Activated CD4-positive, alpha-beta T cell treated with anti-CD3 and anti-CD28 coated beads, Interleukin-2, amount 10 ng/mL, durations not matched to agents 24 days and 14 days (primary cell): ENCODE measurements around the gene RYR1. TPM values are rescaled to one million over a fixed set of nuclear protein-coding genes. Genes with fewer than 3 reads are reported as not detected.
A peak's percentile ranks its signal among the peaks of the same experiment; 100 is the strongest.
"Not testable (repeated sequence)": the region's sequence is repeated elsewhere in the genome, so short reads cannot be mapped to it uniquely, and the experiment has no call there.

ENCODE experiments used
- DNase-seq: peaks from one replicate; pipeline ENCODE4 v3.0.0; 2022
- H3K27ac Mint-ChIP-seq: one replicate; pipeline ENCODE4 v1.8.0; 2022; ENCODE audit warnings: mild to moderate bottlenecking, mixed read lengths
- H3K27me3 Mint-ChIP-seq: one replicate; pipeline ENCODE4 v1.8.0; 2022; ENCODE audit warnings: mixed read lengths
- H3K36me3 Mint-ChIP-seq: one replicate; pipeline ENCODE4 v1.8.0; 2022; ENCODE audit warnings: low read depth, mild to moderate bottlenecking, mixed read lengths
- H3K4me1 Mint-ChIP-seq: one replicate; pipeline ENCODE4 v1.8.0; 2021; ENCODE audit warnings: mixed read lengths
- H3K4me3 Mint-ChIP-seq: one replicate; pipeline ENCODE4 v1.8.0; 2022; ENCODE audit warnings: mild to moderate bottlenecking, moderate library complexity, mixed read lengths
- H3K9me3 Mint-ChIP-seq: one replicate; pipeline ENCODE4 v1.8.0; 2021; ENCODE audit warnings: mixed read lengths
- intact Hi-C: fragments of 100-400 bp; cut with micrococcal nuclease; formaldehyde crosslinking; loops from one replicate; pipeline ENCODE4 v1.15.1; 2023
- total RNA-seq: library from RNA; stranded (reverse); gene quantifications from 2 replicates; pipeline ENCODE4 v1.2.3, GENCODE V29; 2022

Gene RYR1
- total RNA-seq, 1 donor from 2014 or later: 4.0 TPM

- H3K4me3 Mint-ChIP-seq, H3K9me3 Mint-ChIP-seq, DNase-seq, H3K27me3 Mint-ChIP-seq, H3K4me1 Mint-ChIP-seq, H3K27ac Mint-ChIP-seq, intact Hi-C loops: not testable (repeated sequence)
- peaks cover 40% of the 10 kb centered on the region for H3K36me3 Mint-ChIP-seq
Measured at GRCh38 chr19:38602856-38603255, 169.4 kb downstream of the RYR1 start.

GRCh38 chr19:38606131-38606530 lies 172.6 kb downstream of the RYR1 start:
- Mint-ChIP-seq H3K27ac (no peak overlapping the region), H3K4me3 (no peak overlapping the region), H3K36me3 (peaks cover 53% of the 10 kb centered on the region), H3K9me3 (no peaks in the 10 kb centered on the region), H3K27me3 (no peaks in the 10 kb centered on the region), H3K4me1 (peaks cover 2% of the 10 kb centered on the region)
- intact Hi-C loops: no loop called here
- no peak for DNase-seq

- H3K36me3 Mint-ChIP-seq: peaks cover 48% of the 10 kb centered on the region
- H3K27me3 Mint-ChIP-seq: no peaks in the 10 kb centered on the region
- intact Hi-C loops: no loop called here
- peaks cover 33% of the 10 kb centered on the region for H3K4me1 Mint-ChIP-seq
- DNase-seq: no peak
- H3K9me3 Mint-ChIP-seq: no peaks in the 10 kb centered on the region
- no peak overlapping the region for H3K27ac Mint-ChIP-seq
- H3K4me3 Mint-ChIP-seq: no peak overlapping the region
Measured at GRCh38 chr19:38614289-38614688, 180.8 kb downstream of the RYR1 start.

- Mint-ChIP-seq H3K4me1 (peaks cover 37% of the 10 kb centered on the region), H3K4me3 (peak overlapping the region; percentile 37), H3K36me3 (peaks cover 47% of the 10 kb centered on the region), H3K27ac (peak overlapping the region; percentile 76), H3K27me3 (no peaks in the 10 kb centered on the region), H3K9me3 (no peaks in the 10 kb centered on the region)
- intact Hi-C loops: no loop called here
- no peak for DNase-seq
Measured at GRCh38 chr19:38615007-38615581, 181.6 kb downstream of the RYR1 start.

GRCh38 chr19:38616265-38616664 lies 182.8 kb downstream of the RYR1 start:
- no peak for DNase-seq
- peak overlapping the region; percentile 95 for H3K27ac Mint-ChIP-seq
- H3K4me3 Mint-ChIP-seq: peak overlapping the region; percentile 97
- H3K27me3 Mint-ChIP-seq: no peaks in the 10 kb centered on the region
- peaks cover 41% of the 10 kb centered on the region for H3K4me1 Mint-ChIP-seq
- H3K9me3 Mint-ChIP-seq: no peaks in the 10 kb centered on the region
- intact Hi-C loops: no loop called here
- peaks cover 41% of the 10 kb centered on the region for H3K36me3 Mint-ChIP-seq

- peak overlapping the region; percentile 95 for H3K27ac Mint-ChIP-seq
- peaks cover 43% of the 10 kb centered on the region for H3K4me1 Mint-ChIP-seq
- H3K36me3 Mint-ChIP-seq: peaks cover 45% of the 10 kb centered on the region
- H3K4me3 Mint-ChIP-seq: peak overlapping the region; percentile 97
- DNase-seq: peak; percentile 73
- intact Hi-C loops: no loop called here
- H3K27me3 Mint-ChIP-seq: no peaks in the 10 kb centered on the region
- H3K9me3 Mint-ChIP-seq: no peaks in the 10 kb centered on the region
Measured at GRCh38 chr19:38617283-38617763, 183.8 kb downstream of the RYR1 start.

- peak within 1 kb of the TSS; percentile 95 for H3K27ac Mint-ChIP-seq
- DNase-seq: peak; percentile 92
- H3K4me1 Mint-ChIP-seq: peaks cover 39% of the 10 kb centered on the region
- peaks cover 43% of the 10 kb centered on the region for H3K36me3 Mint-ChIP-seq
- intact Hi-C loops: loop anchor here (1.0 to 2.0 kb wide), 6 partner anchors 59 to 282 kb away; partner anchors contain the start of gene FAM98C
- H3K27me3 Mint-ChIP-seq: no peaks in the 10 kb centered on the region
- peak within 1 kb of the TSS; percentile 97 for H3K4me3 Mint-ChIP-seq
- H3K9me3 Mint-ChIP-seq: no peaks in the 10 kb centered on the region
Measured at GRCh38 chr19:38617764-38618589, 184.5 kb downstream of the RYR1 start, which contains the start of gene MAP4K1. MAP4K1 (minus strand) TSS chr19:38617953; CDS start chr19:38617895, 58 bp downstream.

- peak within 1 kb of the TSS; percentile 97 for H3K4me3 Mint-ChIP-seq
- H3K27ac Mint-ChIP-seq: peak within 1 kb of the TSS; percentile 95
- H3K36me3 Mint-ChIP-seq: peaks cover 40% of the 10 kb centered on the region
- no peaks in the 10 kb centered on the region for H3K9me3 Mint-ChIP-seq
- H3K4me1 Mint-ChIP-seq: peaks cover 35% of the 10 kb centered on the region
- no peaks in the 10 kb centered on the region for H3K27me3 Mint-ChIP-seq
- peak; percentile 100 for DNase-seq
- intact Hi-C loops: loop anchor here (1.0 to 2.0 kb wide), 7 partner anchors 60 to 282 kb away; partner anchors contain the start of gene FAM98C
Measured at GRCh38 chr19:38618590-38619360, 185.3 kb downstream of the RYR1 start, which contains the start of gene EIF3K. EIF3K (plus strand) TSS chr19:38619188; CDS start chr19:38619269, 81 bp downstream.

GRCh38 chr19:38619361-38620174 lies 186.1 kb downstream of the RYR1 start:
- DNase-seq: no peak
- Mint-ChIP-seq H3K4me3 (peak overlapping the region; percentile 97), H3K27ac (peak overlapping the region; percentile 95), H3K36me3 (peaks cover 48% of the 10 kb centered on the region), H3K27me3 (no peaks in the 10 kb centered on the region), H3K9me3 (no peaks in the 10 kb centered on the region), H3K4me1 (peaks cover 32% of the 10 kb centered on the region)
- intact Hi-C loops: loop anchor here (1.0 to 2.0 kb wide), 5 partner anchors 61 to 244 kb away; no protein-coding TSS in a partner anchor

GRCh38 chr19:38624822-38625221 lies 191.3 kb downstream of the RYR1 start:
- peaks cover 7% of the 10 kb centered on the region for H3K4me1 Mint-ChIP-seq
- no peaks in the 10 kb centered on the region for H3K27me3 Mint-ChIP-seq
- H3K27ac Mint-ChIP-seq: no peak overlapping the region
- intact Hi-C loops: no loop called here
- no peak for DNase-seq
- H3K9me3 Mint-ChIP-seq: no peaks in the 10 kb centered on the region
- H3K4me3 Mint-ChIP-seq: no peak overlapping the region
- H3K36me3 Mint-ChIP-seq: peaks cover 65% of the 10 kb centered on the region

GRCh38 chr19:38626401-38626800 lies 192.9 kb downstream of the RYR1 start:
- H3K36me3 Mint-ChIP-seq: peaks cover 72% of the 10 kb centered on the region
- H3K27ac Mint-ChIP-seq: no peak overlapping the region
- no peak overlapping the region for H3K4me3 Mint-ChIP-seq

GRCh38 chr19:38629568-38629967 lies 196.1 kb downstream of the RYR1 start:
- DNase-seq: no peak
- Mint-ChIP-seq H3K27ac (no peak overlapping the region), H3K27me3 (no peaks in the 10 kb centered on the region), H3K4me3 (no peak overlapping the region), H3K4me1 (peaks cover 2% of the 10 kb centered on the region), H3K36me3 (peaks cover 68% of the 10 kb centered on the region), H3K9me3 (no peaks in the 10 kb centered on the region)
- intact Hi-C loops: no loop called here

More at GRCh38 chr19:38626401-38626800, 192.9 kb downstream of the RYR1 start:
- no peak for DNase-seq
- Mint-ChIP-seq H3K9me3 (no peaks in the 10 kb centered on the region), H3K27me3 (no peaks in the 10 kb centered on the region), H3K4me1 (peaks cover 1% of the 10 kb centered on the region)
- intact Hi-C loops: no loop called here

- DNase-seq, H3K4me3 Mint-ChIP-seq, H3K27ac Mint-ChIP-seq, H3K27me3 Mint-ChIP-seq, intact Hi-C loops, H3K9me3 Mint-ChIP-seq: not testable (repeated sequence)
- Mint-ChIP-seq H3K4me1 (peaks cover 12% of the 10 kb centered on the region), H3K36me3 (peaks cover 71% of the 10 kb centered on the region)
Measured at GRCh38 chr19:38631301-38631700, 197.8 kb downstream of the RYR1 start.
